CD4-positive, alpha-beta T cell (primary cell): ENCODE results near the gene MYO5A. TPM values are rescaled to one million over a fixed set of nuclear protein-coding genes. Genes with fewer than 3 reads are reported as not detected.
A peak's percentile ranks its signal among the peaks of the same experiment; 100 is the strongest.
"Not testable (repeated sequence)": the region's sequence is repeated elsewhere in the genome, so short reads cannot be mapped to it uniquely, and the experiment has no call there.

Source experiments
- ATAC-seq: fragments of 200-7000 bp; cut with Tn5 transposase; one replicate; pipeline ENCODE4 v1.10.0; 2022; ENCODE audit warnings: mild to moderate bottlenecking; ENCODE audit not compliant: poor library complexity
- CTCF ChIA-PET: fragments of 350-600 bp; sonication (Branson Sonifier 250); formaldehyde crosslinking; loops from one replicate; lab custom pipeline; 2021; ENCODE audit warnings: antibody characterized with exemption, inconsistent platforms; lab: Charles Lee
- POLR2A ChIA-PET: fragments of 350-600 bp; sonication (Branson Sonifier 250); formaldehyde crosslinking; loops from one replicate; lab custom pipeline; 2021; ENCODE audit warnings: antibody characterized with exemption, inconsistent platforms; lab: Charles Lee
- DNase-seq, 14 experiments: peaks; one replicate each; pipeline ENCODE4 v3.0.0-alpha.2; 2013 to 2020; ENCODE audit warnings: mixed read lengths in 2 of 14
- H3K27ac ChIP-seq, 2 donors: one replicate each; pipeline versions ENCODE4 v1.5.1 to v1.7.0; 2013; ENCODE audit warnings: low read length in 2 of 2, low read depth in 1 of 2, mild to moderate bottlenecking in 1 of 2
- H3K27me3 ChIP-seq, 2 experiments: 1 replicate in 1 of 2; 2 replicates in 1 of 2; pipeline versions ENCODE4 v1.6.1 to v1.7.0; 2013; ENCODE audit warnings: low read length in 2 of 2, control low read depth in 1 of 2, mild to moderate bottlenecking in 1 of 2, moderate library complexity in 1 of 2; ENCODE audit not compliant: insufficient read depth in 2 of 2, control insufficient read depth in 1 of 2
- H3K36me3 ChIP-seq: one replicate; pipeline ENCODE4 v1.6.1; 2013; ENCODE audit warnings: low read length, control low read depth; ENCODE audit not compliant: insufficient read depth
- H3K4me1 ChIP-seq: one replicate; pipeline ENCODE4 v1.6.1; 2013; ENCODE audit warnings: low read length, control low read depth; ENCODE audit not compliant: insufficient read depth
- H3K4me3 ChIP-seq: one replicate; pipeline ENCODE4 v1.5.1; 2013; ENCODE audit warnings: mild to moderate bottlenecking, low read length, moderate library complexity
- H3K9me3 ChIP-seq, 2 experiments: 1 replicate in 1 of 2; 2 replicates in 1 of 2; pipeline versions ENCODE4 v1.6.1 to v1.7.0; 2013; ENCODE audit warnings: low read length in 2 of 2, mild to moderate bottlenecking in 2 of 2, control low read depth in 1 of 2, moderate library complexity in 1 of 2; ENCODE audit not compliant: control insufficient read depth in 1 of 2, insufficient read depth in 1 of 2
- H3K27ac Mint-ChIP-seq: one replicate; pipeline ENCODE4 v1.8.0; 2020; ENCODE audit warnings: mixed read lengths
- H3K27me3 Mint-ChIP-seq: one replicate; pipeline ENCODE4 v1.8.0; 2021; ENCODE audit warnings: mixed read lengths
- H3K36me3 Mint-ChIP-seq: one replicate; pipeline ENCODE4 v1.8.0; 2021; ENCODE audit warnings: low read depth, mixed read lengths
- H3K4me1 Mint-ChIP-seq: one replicate; pipeline ENCODE4 v1.8.0; 2021; ENCODE audit warnings: low read depth, mixed read lengths
- H3K4me3 Mint-ChIP-seq: one replicate; pipeline ENCODE4 v1.8.0; 2020; ENCODE audit warnings: mild to moderate bottlenecking, mixed read lengths
- H3K9me3 Mint-ChIP-seq: one replicate; pipeline ENCODE4 v1.8.0; 2020; ENCODE audit warnings: mixed read lengths
- intact Hi-C, 2 experiments: fragments of 100-400 bp; cut with DNase I in 1 of 2; cut with micrococcal nuclease in 1 of 2; formaldehyde crosslinking; loops; one replicate each; pipeline versions ENCODE4 v1.15.1 to v1.9.0; 2023 to 2025; cut with DNase I, micrococcal nuclease
- total RNA-seq, 174 experiments: library from RNA in 2 of 174; stranded (reverse) in 2 of 174; gene quantifications; one replicate each; pipeline ENCODE4 v1.2.3 and lab custom pipeline; 2021 to 2026
- TF ChIP-seq, protein P1 (sequence below): fragments of 200-600 bp; IDR thresholded peaks from one replicate; pipeline ENCODE4 v1.8.0; 2022; ENCODE audit warnings: antibody characterized with exemption, mild to moderate bottlenecking

The MYO5A gene
- total RNA-seq, 2 experiments from 2014 or later: 25.5 TPM

DNA sequence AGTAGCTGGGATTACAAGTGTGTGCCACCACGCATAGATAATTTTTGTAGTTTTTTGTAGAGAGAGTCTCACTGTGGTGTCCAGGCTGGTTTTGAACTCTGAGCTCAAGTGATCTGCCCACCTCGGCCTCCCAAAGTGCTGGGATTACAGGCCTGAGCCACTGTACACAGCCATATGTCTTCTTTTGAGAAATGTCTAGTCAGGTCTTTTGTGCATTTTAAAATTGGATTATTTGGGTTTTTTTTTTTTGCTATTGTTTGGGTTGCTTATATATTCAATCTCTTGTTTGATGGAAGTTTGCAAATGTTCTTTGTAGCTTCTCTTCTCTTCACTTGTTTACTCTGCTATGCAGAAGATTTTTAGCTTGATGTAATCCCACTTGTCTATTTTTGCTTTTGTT, 46.4 kb upstream of the MYO5A start:
- no peaks in the 10 kb centered on the region for H3K27me3 ChIP-seq
- H3K9me3 ChIP-seq: no peaks in the 10 kb centered on the region
- intact Hi-C loops: no loop called here
- H3K36me3 ChIP-seq: peaks cover 4% of the 10 kb centered on the region
- H3K4me3 ChIP-seq: no peak overlapping the region
- Mint-ChIP-seq H3K27me3 (no peaks in the 10 kb centered on the region), H3K4me1 (no peaks in the 10 kb centered on the region), H3K27ac (no peak overlapping the region), H3K36me3 (peaks cover 9% of the 10 kb centered on the region), H3K4me3 (no peak overlapping the region), H3K9me3 (peaks cover 5% of the 10 kb centered on the region)
- ATAC-seq (no peak), DNase-seq (no peak)
- TF ChIP-seq, protein P1, sequence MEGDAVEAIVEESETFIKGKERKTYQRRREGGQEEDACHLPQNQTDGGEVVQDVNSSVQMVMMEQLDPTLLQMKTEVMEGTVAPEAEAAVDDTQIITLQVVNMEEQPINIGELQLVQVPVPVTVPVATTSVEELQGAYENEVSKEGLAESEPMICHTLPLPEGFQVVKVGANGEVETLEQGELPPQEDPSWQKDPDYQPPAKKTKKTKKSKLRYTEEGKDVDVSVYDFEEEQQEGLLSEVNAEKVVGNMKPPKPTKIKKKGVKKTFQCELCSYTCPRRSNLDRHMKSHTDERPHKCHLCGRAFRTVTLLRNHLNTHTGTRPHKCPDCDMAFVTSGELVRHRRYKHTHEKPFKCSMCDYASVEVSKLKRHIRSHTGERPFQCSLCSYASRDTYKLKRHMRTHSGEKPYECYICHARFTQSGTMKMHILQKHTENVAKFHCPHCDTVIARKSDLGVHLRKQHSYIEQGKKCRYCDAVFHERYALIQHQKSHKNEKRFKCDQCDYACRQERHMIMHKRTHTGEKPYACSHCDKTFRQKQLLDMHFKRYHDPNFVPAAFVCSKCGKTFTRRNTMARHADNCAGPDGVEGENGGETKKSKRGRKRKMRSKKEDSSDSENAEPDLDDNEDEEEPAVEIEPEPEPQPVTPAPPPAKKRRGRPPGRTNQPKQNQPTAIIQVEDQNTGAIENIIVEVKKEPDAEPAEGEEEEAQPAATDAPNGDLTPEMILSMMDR: no peak
- ChIA-PET POLR2A (interaction anchor here (0.7 kb wide), 1 partner anchor 392 kb away, joined by 3 read pairs; no protein-coding TSS in a partner anchor), CTCF (interaction anchor here (0.7 kb wide), 1 partner anchor 118 kb away, joined by 3 read pairs; no protein-coding TSS in a partner anchor)
- H3K27ac ChIP-seq: no peak overlapping the region
- H3K4me1 ChIP-seq: no peaks in the 10 kb centered on the region

DNA sequence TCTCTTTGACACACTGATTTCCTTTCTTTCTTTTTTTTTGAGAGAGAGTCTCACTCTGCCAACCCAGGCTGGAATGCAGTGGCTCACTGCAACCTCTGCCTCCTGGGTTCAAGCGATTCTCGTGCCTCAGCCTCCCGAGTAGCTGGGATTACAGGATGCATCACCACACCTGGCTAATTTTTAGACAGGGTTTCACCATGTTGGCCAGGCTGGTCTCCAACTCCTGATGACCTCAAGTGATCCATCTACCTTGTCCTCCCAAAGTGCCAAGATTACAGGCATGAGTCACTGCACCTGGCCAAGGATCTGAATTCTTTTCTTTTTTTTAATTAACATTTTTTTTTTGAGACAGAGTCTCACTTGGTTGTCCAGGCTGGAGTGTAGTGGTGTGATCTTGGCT, 45.9 kb upstream of the MYO5A start:
- H3K9me3 ChIP-seq, H3K36me3 Mint-ChIP-seq, CTCF ChIA-PET, DNase-seq, H3K27ac Mint-ChIP-seq, H3K4me3 ChIP-seq, intact Hi-C loops, H3K4me1 Mint-ChIP-seq, H3K9me3 Mint-ChIP-seq, H3K36me3 ChIP-seq, H3K27me3 ChIP-seq, H3K4me3 Mint-ChIP-seq, H3K27me3 Mint-ChIP-seq, H3K27ac ChIP-seq, H3K4me1 ChIP-seq, ATAC-seq: not testable (repeated sequence)
- POLR2A ChIA-PET: interaction anchor here (0.7 kb wide), 1 partner anchor 392 kb away, joined by 3 read pairs; no protein-coding TSS in a partner anchor

DNA sequence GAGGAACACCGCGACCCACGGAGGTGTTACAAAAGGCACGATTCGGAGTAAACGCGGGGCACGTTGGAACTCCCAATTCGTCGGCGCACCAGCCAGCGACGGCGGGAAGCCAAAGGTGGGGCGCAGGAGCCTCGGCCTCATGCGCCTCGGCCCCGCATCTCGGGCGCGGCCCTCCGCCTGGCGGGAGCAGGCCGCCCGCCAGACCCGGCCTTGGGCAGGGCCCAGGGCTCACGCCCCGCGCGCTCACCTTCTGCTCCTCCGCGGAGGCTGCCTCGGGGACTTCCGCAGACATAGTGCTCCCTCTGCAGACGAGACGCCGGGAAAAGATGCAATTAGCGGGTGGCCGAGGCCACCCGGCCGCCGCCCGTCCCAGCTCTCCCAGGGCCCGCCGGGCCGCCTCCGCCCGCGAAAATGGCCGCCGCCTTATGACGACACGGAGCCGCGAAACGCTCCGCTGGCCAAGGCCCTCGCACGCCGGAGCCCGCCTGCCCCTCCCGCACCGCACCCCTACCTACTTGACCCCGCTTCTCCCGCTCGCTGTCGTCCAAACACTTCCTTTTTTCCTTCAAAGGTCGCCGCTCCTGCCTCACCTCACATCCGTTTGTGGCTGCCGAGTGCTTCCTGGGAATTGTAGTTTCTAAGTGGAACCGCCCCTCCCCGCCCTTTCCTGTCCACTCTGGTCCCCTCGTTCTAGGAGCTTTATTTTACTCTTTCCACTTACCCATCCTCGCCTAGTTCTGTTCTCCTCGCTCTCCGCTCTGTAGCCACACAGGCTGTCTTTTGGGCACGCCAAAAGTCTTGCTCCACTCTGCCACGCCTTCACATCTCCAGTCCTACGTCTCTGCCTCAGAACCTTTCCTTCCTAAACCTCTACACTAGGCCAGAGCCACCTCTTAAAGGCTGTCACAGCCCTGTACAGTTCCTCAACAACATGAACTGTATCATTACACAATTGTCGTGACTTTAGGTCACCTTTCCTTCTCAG, 40.2 kb upstream of the MYO5A start, which contains the start of gene ARPP19:
Gene ARPP19 (minus strand): TSS at position 430 of the 985 bp plus-strand sequence. CDS start 138 bp downstream, at position 292.
- peak; percentile 72 for ATAC-seq
- Histone ChIP-seq H3K27me3 (no peaks in the 10 kb centered on the region), H3K27ac (peak within 1 kb of the TSS; percentile 91 to 93), H3K4me1 (peaks cover 35% of the 10 kb centered on the region), H3K36me3 (no peaks in the 10 kb centered on the region), H3K4me3 (peak within 1 kb of the TSS; percentile 75), H3K9me3 (no peaks in the 10 kb centered on the region)
- POLR2A ChIA-PET: interaction anchor here (0.6 to 1.3 kb wide), 8 partner anchors 9 to 390 kb away, joined by 3 to 9 read pairs (median 4); partner anchors contain the start of genes ATOSA and MYO5A
- peaks cover 2% of the 10 kb centered on the region for H3K9me3 Mint-ChIP-seq
- peak within 1 kb of the TSS; percentile 99 for H3K4me3 Mint-ChIP-seq
- no peaks in the 10 kb centered on the region for H3K27me3 Mint-ChIP-seq
- H3K4me1 Mint-ChIP-seq: peaks cover 44% of the 10 kb centered on the region
- H3K36me3 Mint-ChIP-seq: peaks cover 22% of the 10 kb centered on the region
- CTCF ChIA-PET: no interaction called here
- H3K27ac Mint-ChIP-seq: peak within 1 kb of the TSS; percentile 98
- TF ChIP-seq, protein P1: peak; percentile 24
- intact Hi-C loops: loop anchor here (2.0 to 5.0 kb wide), 6 partner anchors 40 to 312 kb away; partner anchors contain the start of genes ATOSA (in 2 of the 2) and MYO5A (in 1 of the 2)
- DNase-seq: peak; percentile 60 to 93 (median 71)
